ENCODE results near the gene ZNF281. TPM values are rescaled to one million over a fixed set of nuclear protein-coding genes. Genes with fewer than 3 reads are reported as not detected.

ZNF281 gene
- total and polyA plus RNA-seq, 2 of the 4 experiments (the other 2 are of a cell fraction), result 7.0 to 37.5 TPM

GRCh38 chr1:200369131-200369530 lies 40.7 kb downstream of the ZNF281 start:
- H3K27ac ChIP-seq (ENCODE audit: insufficient read depth, low read length), result no peak overlapping the region
- H4K91ac ChIP-seq (ENCODE audit: insufficient read depth, low read depth, low read length), result peak overlapping the region; percentile 37; the same call in 1 of the 2 replicates
- H2BK20ac ChIP-seq (ENCODE audit: low read depth, low read length), result peak overlapping the region; percentile 75; the same call in 1 of the 2 replicates
- peak overlapping the region; percentile 18 for H4K5ac ChIP-seq (ENCODE audit: low read depth, low read length)
- no TSS peak for BruUV-seq (replicated peaks)
- H3K4me2 ChIP-seq (ENCODE audit: low read depth, low read length), result no peak overlapping the region
- H2AK9ac ChIP-seq (replicated peaks; ENCODE audit: low read depth, low read length, poor library complexity), result no peak overlapping the region
- ATAC-seq (ENCODE audit: low read depth), result no peak
- H3K27me3 ChIP-seq (ENCODE audit: control insufficient read depth, insufficient read depth, low read length), result no peaks in the 10 kb centered on the region
- no peak overlapping the region for H3K4me3 ChIP-seq (ENCODE audit: insufficient read depth, low read depth, low read length)
- ChIA-PET CTCF (no interaction called here), POLR2A (ENCODE audit: unreplicated experiment) (no interaction called here)
- no peaks in the 10 kb centered on the region for H3K9me3 ChIP-seq (ENCODE audit: control insufficient read depth, insufficient read depth, low read length)
- H3K36me3 ChIP-seq (ENCODE audit: control insufficient read depth, insufficient read depth, low read length), result no peaks in the 10 kb centered on the region
- H3K79me1 ChIP-seq (ENCODE audit: low read depth in 1 of 2, low read length in 2 of 2), result no peaks in the 10 kb centered on the region; a peak in 1 of 4 replicates
- no peak overlapping the region for H3K23ac ChIP-seq (ENCODE audit: low read depth, low read length)
- H2BK15ac ChIP-seq (ENCODE audit: low read depth, low read length), result peak overlapping the region; percentile 60; the same call in 1 of the 3 replicates
- H3K18ac ChIP-seq (ENCODE audit: low read depth, low read length), result peak overlapping the region; percentile 44; the same call in 1 of the 2 replicates
- H3K14ac ChIP-seq (replicated peaks; ENCODE audit: low read depth, low read length), result peak overlapping the region; percentile 76
- in situ Hi-C loops (cut with MboI; ENCODE audit: low sequenced_read_pairs) (no loop called here), intact Hi-C loops (cut with micrococcal nuclease) (no loop called here), dilution Hi-C loops (cut with HindIII; ENCODE audit: low sequenced_read_pairs, unreplicated experiment) (no loop called here)
- DNase-seq, result no peak
- WGBS, 2 experiments (ENCODE audit: extremely low coverage in 2 of 2, insufficient read length in 1 of 2), result 100% methylated on average over 1 of the region's 4 CpGs; no CpG with 5 or more reads in 1 of the 2 experiments
- H3K9ac ChIP-seq (ENCODE audit: low read depth, low read length), result no peak overlapping the region
- H3K4me1 ChIP-seq (ENCODE audit: control insufficient read depth, insufficient read depth, low read length), result peaks cover 14% of the 10 kb centered on the region
- H3K4ac ChIP-seq (ENCODE audit: low read depth, low read length), result peak overlapping the region; percentile 84; the same call in 1 of the 2 replicates
- H3K9me1 ChIP-seq (ENCODE audit: insufficient read depth, low read length), result peaks cover 9% of the 10 kb centered on the region
- H3K56ac ChIP-seq (ENCODE audit: extremely low read depth, insufficient read depth, low read length), result no peak overlapping the region
- H4K8ac ChIP-seq (ENCODE audit: low read depth in 2 of 2, low read length in 2 of 2), result peak overlapping the region in 1 of 2 experiments; percentile 48; a peak in 1 of 4 replicates
- no peaks in the 10 kb centered on the region for H4K20me1 ChIP-seq (ENCODE audit: insufficient read depth, low read length)
- H2AFZ ChIP-seq (replicated peaks; ENCODE audit: low read length, poor library complexity), result no peak overlapping the region
- H2BK120ac ChIP-seq (ENCODE audit: low read depth, low read length), result peak overlapping the region; percentile 58
- TF ChIP-seq BHLHE40 (IDR thresholded peaks at IDR 0.05; ENCODE audit: low read depth, low read length) (no peak), USF2 (IDR thresholded peaks at IDR 0.05; ENCODE audit: low read depth, low read length) (no peak), MAFK (IDR thresholded peaks at IDR 0.05; ENCODE audit: low read depth, low read length) (no peak), MAZ (IDR thresholded peaks at IDR 0.05; ENCODE audit: borderline replicate concordance, low read depth, low read length) (no peak), CHD1 (IDR thresholded peaks at IDR 0.05; ENCODE audit: low read depth, low read length) (no peak), MXI1 (IDR thresholded peaks at IDR 0.05; ENCODE audit: borderline replicate concordance, low read depth, low read length) (no peak), SMC3 (IDR thresholded peaks at IDR 0.05; ENCODE audit: low read depth, low read length) (no peak), RCOR1 (IDR thresholded peaks at IDR 0.05; ENCODE audit: insufficient replicate concordance, low read length) (no peak), FOS (IDR thresholded peaks at IDR 0.05; ENCODE audit: low read depth, low read length) (no peak), RFX5 (IDR thresholded peaks at IDR 0.05; ENCODE audit: low read depth, low read length) (no peak), CEBPB (IDR thresholded peaks at IDR 0.05; ENCODE audit: low read depth, low read length) (no peak), NFE2L2 (IDR thresholded peaks at IDR 0.05; ENCODE audit: low read depth, low read length) (no peak), RAD21 (IDR thresholded peaks at IDR 0.05; ENCODE audit: low read length) (no peak), POLR2A (IDR thresholded peaks at IDR 0.05; ENCODE audit: low read depth, low read length) (no peak)
- peak overlapping the region; percentile 86 for H2AK5ac ChIP-seq (ENCODE audit: low read depth, low read length)
- H2BK5ac ChIP-seq (ENCODE audit: low read depth, low read length, poor library complexity, severe bottlenecking), result peak overlapping the region; percentile 43
